ENCODE measurements around the gene ATOH8.
A peak's percentile ranks its signal among the peaks of the same experiment; 100 is the strongest.

ATOH8 gene

DNA sequence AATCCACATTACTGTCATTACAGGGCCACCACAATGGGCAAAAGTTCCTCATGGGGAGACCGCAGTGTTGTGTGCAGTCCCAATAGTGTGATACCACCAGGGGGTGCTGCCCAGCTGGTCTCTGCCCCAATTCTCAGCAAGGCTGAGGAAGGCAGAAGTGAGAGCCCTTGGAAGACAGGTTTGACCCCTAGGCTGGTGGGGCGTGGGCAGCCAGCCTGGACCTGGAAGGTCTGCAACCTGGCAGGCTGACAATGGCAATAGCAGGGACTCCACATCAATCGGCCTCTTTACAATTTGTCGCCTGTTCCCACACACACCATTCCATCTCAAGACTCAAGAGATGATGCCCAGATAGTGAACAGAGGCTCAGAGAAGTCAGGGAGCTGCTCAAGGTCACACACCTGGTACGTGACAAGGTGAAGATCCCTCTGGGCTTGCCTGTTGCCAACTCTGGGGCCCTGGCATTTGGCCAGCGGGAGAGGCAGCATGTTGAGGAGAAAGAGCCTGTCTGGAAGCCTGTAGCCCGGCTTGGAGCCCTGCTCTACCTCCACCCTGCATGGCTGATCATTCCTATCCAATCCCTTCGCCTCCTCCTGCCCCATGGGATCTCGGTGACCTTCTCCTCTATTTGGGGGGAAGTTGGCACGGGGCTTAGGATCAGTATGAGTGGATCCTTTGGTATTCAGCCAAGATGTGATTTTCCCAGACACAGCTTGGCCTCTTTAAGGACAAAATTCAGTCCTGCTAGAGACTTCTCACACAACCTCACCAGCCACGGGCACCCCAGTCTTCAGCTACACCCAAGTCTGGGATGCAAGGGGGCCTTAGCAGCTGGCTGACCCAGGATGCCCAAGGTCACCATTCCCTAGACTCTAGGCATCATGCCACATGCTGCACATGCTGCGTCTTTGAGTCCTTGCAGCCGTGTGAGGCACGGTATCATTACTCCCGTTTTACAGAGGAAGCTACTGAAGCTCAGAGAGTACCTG is 2.9 kb upstream of the ATOH8 start:
- DNase-seq (ENCODE audit: low spot score): peak; percentile 66
- TF ChIP-seq, protein P1, sequence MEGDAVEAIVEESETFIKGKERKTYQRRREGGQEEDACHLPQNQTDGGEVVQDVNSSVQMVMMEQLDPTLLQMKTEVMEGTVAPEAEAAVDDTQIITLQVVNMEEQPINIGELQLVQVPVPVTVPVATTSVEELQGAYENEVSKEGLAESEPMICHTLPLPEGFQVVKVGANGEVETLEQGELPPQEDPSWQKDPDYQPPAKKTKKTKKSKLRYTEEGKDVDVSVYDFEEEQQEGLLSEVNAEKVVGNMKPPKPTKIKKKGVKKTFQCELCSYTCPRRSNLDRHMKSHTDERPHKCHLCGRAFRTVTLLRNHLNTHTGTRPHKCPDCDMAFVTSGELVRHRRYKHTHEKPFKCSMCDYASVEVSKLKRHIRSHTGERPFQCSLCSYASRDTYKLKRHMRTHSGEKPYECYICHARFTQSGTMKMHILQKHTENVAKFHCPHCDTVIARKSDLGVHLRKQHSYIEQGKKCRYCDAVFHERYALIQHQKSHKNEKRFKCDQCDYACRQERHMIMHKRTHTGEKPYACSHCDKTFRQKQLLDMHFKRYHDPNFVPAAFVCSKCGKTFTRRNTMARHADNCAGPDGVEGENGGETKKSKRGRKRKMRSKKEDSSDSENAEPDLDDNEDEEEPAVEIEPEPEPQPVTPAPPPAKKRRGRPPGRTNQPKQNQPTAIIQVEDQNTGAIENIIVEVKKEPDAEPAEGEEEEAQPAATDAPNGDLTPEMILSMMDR (IDR thresholded peaks at IDR 0.05; ENCODE audit: extremely low read depth, missing control alignments): peak; percentile 25

DNA sequence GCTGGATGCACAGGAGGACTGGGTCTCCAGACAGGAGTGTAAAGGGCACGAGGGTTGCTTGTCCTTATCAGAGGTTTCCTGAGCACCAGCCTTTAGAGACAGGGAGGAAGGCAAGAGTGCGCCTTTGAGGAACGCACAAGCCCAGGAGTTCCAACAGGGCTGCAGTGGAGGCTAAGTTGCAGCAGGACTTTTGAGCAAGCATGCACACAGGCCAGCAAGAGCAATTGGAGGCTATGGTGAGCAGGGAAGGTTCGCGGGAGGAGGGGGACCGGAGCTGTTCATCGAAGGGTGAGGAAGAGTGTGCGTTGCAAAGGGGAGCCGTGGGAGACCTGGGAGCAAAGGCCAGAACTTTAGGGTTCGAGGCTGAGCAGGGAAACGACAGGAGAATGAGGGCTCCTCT is 2.2 kb upstream of the ATOH8 start:
- DNase-seq (ENCODE audit: low spot score): no peak
- TF ChIP-seq, protein P1 (IDR thresholded peaks at IDR 0.05; ENCODE audit: extremely low read depth, missing control alignments): no peak

DNA sequence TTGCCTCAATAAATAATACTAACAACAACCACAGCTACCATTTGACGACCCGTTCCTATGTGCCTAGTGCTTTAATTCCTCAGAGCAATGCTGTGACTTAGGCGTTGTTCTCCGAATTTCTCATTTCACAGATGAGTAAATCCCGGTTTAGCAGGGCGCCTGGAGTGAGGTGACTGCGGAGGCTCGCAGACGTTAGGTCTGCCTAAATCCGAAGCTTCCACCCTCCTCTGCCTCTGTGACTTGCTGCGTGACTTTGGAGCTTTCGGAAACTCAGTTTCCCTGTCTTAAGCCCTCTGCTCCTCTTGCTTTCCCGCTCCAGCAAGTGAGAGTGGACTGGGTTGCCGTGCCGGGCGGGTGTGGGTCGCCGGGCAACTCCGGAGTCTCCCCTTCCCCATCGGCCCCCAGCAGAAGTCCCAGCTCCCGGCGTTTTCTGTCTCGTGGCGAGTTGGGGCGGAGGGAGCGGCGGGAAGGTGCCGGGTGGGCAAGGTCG is 711 bp upstream of the ATOH8 start:
- DNase-seq (ENCODE audit: low spot score): no peak
- TF ChIP-seq, protein P1 (IDR thresholded peaks at IDR 0.05; ENCODE audit: extremely low read depth, missing control alignments): no peak

DNA sequence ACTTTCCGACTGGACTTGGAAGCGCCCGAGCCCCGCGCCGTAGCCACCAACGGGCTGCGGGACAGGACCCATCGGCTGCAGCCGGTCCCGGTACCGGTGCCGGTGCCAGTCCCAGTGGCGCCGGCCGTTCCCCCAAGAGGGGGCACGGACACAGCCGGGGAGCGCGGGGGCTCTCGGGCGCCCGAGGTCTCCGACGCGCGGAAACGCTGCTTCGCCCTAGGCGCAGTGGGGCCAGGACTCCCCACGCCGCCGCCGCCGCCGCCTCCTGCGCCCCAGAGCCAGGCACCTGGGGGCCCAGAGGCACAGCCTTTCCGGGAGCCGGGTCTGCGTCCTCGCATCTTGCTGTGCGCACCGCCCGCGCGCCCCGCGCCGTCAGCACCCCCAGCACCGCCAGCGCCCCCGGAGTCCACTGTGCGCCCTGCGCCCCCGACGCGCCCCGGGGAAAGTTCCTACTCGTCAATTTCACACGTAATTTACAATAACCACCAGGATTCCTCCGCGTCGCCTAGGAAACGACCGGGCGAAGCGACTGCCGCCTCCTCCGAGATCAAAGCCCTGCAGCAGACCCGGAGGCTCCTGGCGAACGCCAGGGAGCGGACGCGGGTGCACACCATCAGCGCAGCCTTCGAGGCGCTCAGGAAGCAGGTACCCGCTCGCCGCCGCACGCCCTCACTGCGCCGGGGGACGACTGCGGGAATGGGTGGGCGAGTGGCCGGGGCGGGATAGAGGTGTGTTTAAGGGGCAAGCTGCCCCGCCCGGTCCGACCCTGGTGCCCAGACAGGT is 713 bp downstream of the ATOH8 start:
- DNase-seq (ENCODE audit: low spot score): peak; percentile 60
- TF ChIP-seq, protein P1 (IDR thresholded peaks at IDR 0.05; ENCODE audit: extremely low read depth, missing control alignments): no peak

DNA sequence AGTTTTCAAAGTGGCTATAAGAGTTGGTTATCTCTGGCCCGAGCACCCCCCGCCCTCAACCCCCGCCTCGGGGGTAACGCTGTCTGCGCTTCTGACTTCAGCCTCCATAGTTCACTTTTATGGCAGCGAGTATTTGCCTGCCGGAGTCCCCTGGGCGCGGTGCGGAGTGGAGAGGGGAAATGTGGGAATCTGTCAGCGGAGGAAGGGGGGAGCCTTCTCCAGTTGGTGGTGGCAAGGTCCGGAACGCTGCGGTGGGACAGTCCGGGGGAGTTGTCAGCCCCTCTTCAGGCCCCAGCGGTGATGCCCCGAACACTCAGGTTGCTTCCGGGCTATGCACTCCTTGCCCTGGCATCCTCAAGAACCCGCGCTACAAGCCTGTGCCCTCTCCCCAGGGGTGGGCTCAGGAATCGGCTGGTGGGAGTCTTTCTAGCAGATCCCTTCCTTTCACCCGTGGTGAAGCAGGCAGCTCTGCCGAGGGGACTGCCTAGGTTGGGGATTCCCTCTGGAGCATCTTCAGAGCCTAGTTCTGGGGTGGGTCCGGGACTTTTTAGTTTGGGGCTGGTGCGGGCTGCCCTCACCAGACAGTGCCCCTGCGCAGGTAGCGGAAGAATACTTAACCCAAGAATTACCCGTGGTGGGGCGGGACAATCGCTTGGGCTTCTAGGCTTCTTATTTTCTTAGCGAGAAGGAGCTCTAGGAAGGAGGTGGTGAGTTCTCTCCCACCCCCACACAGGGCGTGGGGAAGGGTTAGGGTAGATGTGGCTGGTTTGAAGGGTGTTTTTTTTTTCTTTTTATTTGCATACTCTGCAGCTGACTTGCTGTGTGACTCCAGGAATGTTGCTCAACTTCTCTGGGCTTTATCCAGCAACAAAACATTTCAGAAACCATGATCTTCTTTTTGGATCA is 1.6 kb downstream of the ATOH8 start:
- DNase-seq (ENCODE audit: low spot score): no peak

DNA sequence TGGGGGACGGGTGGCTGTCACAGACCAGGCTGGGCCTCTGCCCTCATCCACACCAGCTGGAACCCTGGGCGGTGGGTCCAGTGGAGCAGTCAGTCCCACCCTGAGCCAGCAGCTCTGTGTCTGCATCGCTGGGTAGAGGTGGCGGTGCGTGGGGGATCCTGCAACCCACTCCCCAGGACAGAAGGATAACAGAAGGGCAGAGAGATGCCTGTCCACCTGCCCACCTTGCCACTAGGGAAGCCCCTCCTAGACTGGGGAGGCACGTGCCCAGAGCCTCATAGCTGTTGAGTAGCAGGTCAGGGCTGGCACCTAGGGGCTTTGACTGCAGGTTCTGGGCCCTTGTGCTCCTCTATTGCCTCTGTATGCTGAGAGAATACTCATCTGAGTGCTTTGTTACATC is 2.4 kb downstream of the ATOH8 start:
- TF ChIP-seq, protein P1 (IDR thresholded peaks at IDR 0.05; ENCODE audit: extremely low read depth, missing control alignments): no peak
- no peak for DNase-seq (ENCODE audit: low spot score)

More for the DNA sequence above, 1.6 kb downstream of the ATOH8 start:
- TF ChIP-seq, protein P1 (IDR thresholded peaks at IDR 0.05; ENCODE audit: extremely low read depth, missing control alignments): no peak
